Measurements from ENCODE around the gene GRM4. TPM values are rescaled to one million over a fixed set of nuclear protein-coding genes. Genes with fewer than 3 reads are reported as not detected.

GRM4 gene
- total and polyA plus RNA-seq, 11 donors, result 0.20 TPM; not detected in 10

GRCh38 chr6:34003962-34004361, 141.9 kb downstream of the GRM4 start:
- DNase-seq (no peak), ATAC-seq (no peak)
- TF ChIP-seq POLR2A (IDR thresholded peaks at IDR 0.05) (no peak), CTCF (IDR thresholded peaks at IDR 0.05) (no peak)
- Histone ChIP-seq H3K27me3 (peaks cover 0 to 44% (median 5%) of the 10 kb centered on the region in 9 donors), H3K4me3 (no peak overlapping the region), H3K27ac (no peak overlapping the region), H3K36me3 (no peaks in the 10 kb centered on the region), H3K4me1 (no peaks in the 10 kb centered on the region), H3K9me3 (peaks cover 0 to 5% (median 0%) of the 10 kb centered on the region in 12 donors)
- intact Hi-C loops (cut with DNase I), result no loop called here

- intact Hi-C loops (cut with DNase I), result no loop called here
- H3K27me3 ChIP-seq, result peaks cover 0 to 30% (median 5%) of the 10 kb centered on the region in 9 donors
- H3K36me3 ChIP-seq, result no peaks in the 10 kb centered on the region
- no peak overlapping the region for H3K4me3 ChIP-seq
- no peak overlapping the region for H3K27ac ChIP-seq
- ATAC-seq (no peak), DNase-seq (peak in 1 of 5 donors; percentile 34)
- H3K4me1 ChIP-seq, result no peaks in the 10 kb centered on the region
- 62 to 67% (median 63%) methylated on average over 39 to 41 of the region's 41 CpGs for WGBS, 4 donors
- TF ChIP-seq POLR2A (IDR thresholded peaks at IDR 0.05) (no peak), CTCF (IDR thresholded peaks at IDR 0.05) (no peak)
- peaks cover 0 to 11% (median 4%) of the 10 kb centered on the region in 12 donors for H3K9me3 ChIP-seq
Observed at GRCh38 chr6:34001706-34002621, 143.9 kb downstream of the GRM4 start.

- Histone ChIP-seq H3K4me1 (peaks cover 0 to 2% (median 0%) of the 10 kb centered on the region in 12 donors), H3K27ac (no peak overlapping the region), H3K4me3 (no peak overlapping the region), H3K36me3 (no peaks in the 10 kb centered on the region), H3K9me3 (peaks cover 0 to 13% (median 4%) of the 10 kb centered on the region in 12 donors), H3K27me3 (peaks cover 0 to 30% (median 5%) of the 10 kb centered on the region in 9 donors)
- ATAC-seq (no peak), DNase-seq (peak in 1 of 5 donors; percentile 30)
- intact Hi-C loops (cut with DNase I), result no loop called here
- WGBS, 4 donors, result 75 to 88% (median 80%) methylated on average over 3 to 5 of the region's 5 CpGs
- TF ChIP-seq POLR2A (IDR thresholded peaks at IDR 0.05) (no peak), CTCF (IDR thresholded peaks at IDR 0.05) (no peak)
Observed at GRCh38 chr6:34000281-34000680, 145.6 kb downstream of the GRM4 start.

- peaks cover 0 to 33% (median 5%) of the 10 kb centered on the region in 9 donors for H3K27me3 ChIP-seq
- H3K4me1 ChIP-seq, result peaks cover 0 to 5% (median 0%) of the 10 kb centered on the region in 12 donors
- intact Hi-C loops (cut with DNase I), result no loop called here
- TF ChIP-seq POLR2A (IDR thresholded peaks at IDR 0.05) (no peak), CTCF (IDR thresholded peaks at IDR 0.05) (no peak)
- ATAC-seq, result no peak
- H3K27ac ChIP-seq, result no peak overlapping the region
- H3K9me3 ChIP-seq, result peaks cover 0 to 13% (median 4%) of the 10 kb centered on the region in 12 donors
- no peaks in the 10 kb centered on the region for H3K36me3 ChIP-seq
- 85 to 92% (median 87%) methylated on average over 4 of the region's 4 CpGs for WGBS, 4 donors
- no peak overlapping the region for H3K4me3 ChIP-seq
- no peak for DNase-seq
Observed at GRCh38 chr6:33999567-33999966, 146.3 kb downstream of the GRM4 start.

Measured in heart left ventricle (tissue), 16 donors.